ENCODE measurements around the gene SUSD1. TPM values are rescaled to one million over a fixed set of nuclear protein-coding genes. Genes with fewer than 3 reads are reported as not detected.

SUSD1 gene
- total RNA-seq, 3 donors from 2014 or later = 6.4 to 17.3 (median 13.1) TPM

DNA sequence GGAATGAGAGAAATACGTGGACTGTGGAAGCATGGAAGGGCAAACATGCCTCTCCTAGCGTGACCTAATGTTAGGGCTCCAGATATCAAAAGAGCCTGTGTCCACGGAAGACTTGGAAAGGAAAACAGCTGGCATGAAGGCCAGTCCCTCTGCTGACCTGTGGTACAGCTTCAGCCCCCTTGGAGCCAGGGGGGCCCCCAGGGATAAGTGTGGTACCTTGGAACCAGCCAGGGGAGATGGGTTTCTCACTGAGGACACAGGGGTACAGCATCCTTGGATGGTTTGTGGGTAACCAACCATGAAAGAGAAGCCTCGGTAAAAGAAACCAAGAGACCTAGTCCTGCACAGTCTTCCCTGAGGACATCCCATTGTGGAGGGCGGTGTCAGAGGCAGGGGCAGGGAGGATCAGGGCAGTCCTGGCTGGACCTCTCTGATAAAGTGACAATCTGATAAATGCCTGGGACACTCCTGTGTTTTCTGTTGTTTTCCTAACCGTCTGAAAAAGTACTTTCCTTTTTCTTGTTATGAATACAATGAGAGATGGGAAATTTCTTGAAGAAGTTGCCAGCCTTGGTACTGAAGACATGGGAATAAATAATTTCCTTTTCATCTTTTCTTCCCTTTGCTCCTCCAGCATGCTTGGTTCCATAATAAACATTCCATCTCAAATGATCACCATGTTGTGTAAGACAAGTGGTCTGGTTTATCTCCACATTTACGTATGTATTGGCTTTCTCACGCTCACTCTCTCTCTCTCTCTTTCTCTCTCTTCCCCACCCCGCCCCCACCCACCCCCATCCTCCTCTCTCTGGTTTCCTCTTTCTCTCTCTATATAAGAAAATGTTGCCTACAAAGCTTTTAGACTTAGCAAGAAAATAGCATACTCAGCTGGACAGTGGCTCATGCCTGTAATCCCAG lies 102.1 kb downstream of the SUSD1 start:
- peaks cover 0 to 7% of the 10 kb centered on the region in 2 donors for H3K4me1 ChIP-seq
- no peaks in the 10 kb centered on the region for H3K9me3 ChIP-seq
- TF ChIP-seq POLR2A (IDR thresholded peaks at IDR 0.05) (no peak), POLR2AphosphoS5 (IDR thresholded peaks at IDR 0.05) (no peak)
- TF ChIP-seq, protein P1, sequence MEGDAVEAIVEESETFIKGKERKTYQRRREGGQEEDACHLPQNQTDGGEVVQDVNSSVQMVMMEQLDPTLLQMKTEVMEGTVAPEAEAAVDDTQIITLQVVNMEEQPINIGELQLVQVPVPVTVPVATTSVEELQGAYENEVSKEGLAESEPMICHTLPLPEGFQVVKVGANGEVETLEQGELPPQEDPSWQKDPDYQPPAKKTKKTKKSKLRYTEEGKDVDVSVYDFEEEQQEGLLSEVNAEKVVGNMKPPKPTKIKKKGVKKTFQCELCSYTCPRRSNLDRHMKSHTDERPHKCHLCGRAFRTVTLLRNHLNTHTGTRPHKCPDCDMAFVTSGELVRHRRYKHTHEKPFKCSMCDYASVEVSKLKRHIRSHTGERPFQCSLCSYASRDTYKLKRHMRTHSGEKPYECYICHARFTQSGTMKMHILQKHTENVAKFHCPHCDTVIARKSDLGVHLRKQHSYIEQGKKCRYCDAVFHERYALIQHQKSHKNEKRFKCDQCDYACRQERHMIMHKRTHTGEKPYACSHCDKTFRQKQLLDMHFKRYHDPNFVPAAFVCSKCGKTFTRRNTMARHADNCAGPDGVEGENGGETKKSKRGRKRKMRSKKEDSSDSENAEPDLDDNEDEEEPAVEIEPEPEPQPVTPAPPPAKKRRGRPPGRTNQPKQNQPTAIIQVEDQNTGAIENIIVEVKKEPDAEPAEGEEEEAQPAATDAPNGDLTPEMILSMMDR (IDR thresholded peaks at IDR 0.05) = no peak
- intact Hi-C loops (cut with DNase I; ENCODE audit: low total_unique reads) = no loop called here
- peak overlapping the region in 1 of 2 donors; percentile 91 for H3K27ac ChIP-seq
- DNase-seq (ENCODE audit: low spot score in 2 of 2) = no peak
- H3K36me3 ChIP-seq = no peaks in the 10 kb centered on the region
- no peaks in the 10 kb centered on the region for H3K27me3 ChIP-seq
- H3K4me3 ChIP-seq = no peak overlapping the region

DNA sequence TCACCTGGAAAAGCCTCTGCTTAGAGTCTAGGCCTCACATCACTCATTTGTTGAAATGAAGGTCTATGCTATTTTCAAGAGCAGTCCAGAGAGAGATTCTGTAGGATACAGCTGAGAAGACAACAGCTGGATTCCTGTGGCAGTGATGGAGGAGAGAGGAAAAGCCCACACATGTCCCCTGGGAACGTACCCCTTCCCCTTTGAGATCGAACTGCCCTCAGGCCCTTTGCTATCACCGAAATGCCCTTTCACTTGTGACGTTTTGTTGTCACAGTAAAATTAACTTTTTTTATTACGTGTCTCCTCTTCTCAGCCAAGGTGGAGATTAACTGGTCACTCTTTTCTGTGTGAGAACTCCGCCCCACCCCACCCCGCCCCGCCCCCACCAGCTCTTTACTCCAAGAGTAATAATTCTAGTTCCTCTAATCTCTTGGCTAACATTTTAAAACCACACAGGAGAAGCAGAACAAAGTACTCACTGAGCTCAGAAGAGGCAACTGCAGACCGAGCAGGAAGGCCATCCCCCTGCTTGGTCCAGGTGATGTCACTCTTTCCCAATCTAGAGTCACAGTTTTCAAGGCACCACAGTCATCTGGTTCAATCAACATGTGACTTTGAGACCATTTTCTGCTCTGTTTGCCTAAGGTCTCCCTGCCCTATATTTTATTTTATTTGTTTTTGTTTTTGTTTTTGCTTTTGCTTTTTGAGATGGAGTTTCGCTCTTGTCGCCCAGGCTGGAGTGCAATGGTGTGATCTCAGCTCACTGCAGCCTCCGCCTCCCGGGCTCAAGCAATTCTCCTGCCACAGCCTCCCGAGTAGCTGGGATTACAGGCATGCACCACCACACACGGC lies 105.6 kb downstream of the SUSD1 start:
- H3K27ac ChIP-seq = peak overlapping the region in 1 of 2 donors; percentile 33
- peaks cover 0 to 7% of the 10 kb centered on the region in 2 donors for H3K4me1 ChIP-seq
- no peaks in the 10 kb centered on the region for H3K27me3 ChIP-seq
- no peak for TF ChIP-seq POLR2AphosphoS5 (IDR thresholded peaks at IDR 0.05)
- TF ChIP-seq POLR2A (IDR thresholded peaks at IDR 0.05) = no peak
- TF ChIP-seq, protein P1 (IDR thresholded peaks at IDR 0.05) = no peak
- no peak for DNase-seq (ENCODE audit: low spot score in 2 of 2)
- no peak overlapping the region for H3K4me3 ChIP-seq
- no peaks in the 10 kb centered on the region for H3K36me3 ChIP-seq
- intact Hi-C loops (cut with DNase I; ENCODE audit: low total_unique reads) = no loop called here
- H3K9me3 ChIP-seq = no peaks in the 10 kb centered on the region

DNA sequence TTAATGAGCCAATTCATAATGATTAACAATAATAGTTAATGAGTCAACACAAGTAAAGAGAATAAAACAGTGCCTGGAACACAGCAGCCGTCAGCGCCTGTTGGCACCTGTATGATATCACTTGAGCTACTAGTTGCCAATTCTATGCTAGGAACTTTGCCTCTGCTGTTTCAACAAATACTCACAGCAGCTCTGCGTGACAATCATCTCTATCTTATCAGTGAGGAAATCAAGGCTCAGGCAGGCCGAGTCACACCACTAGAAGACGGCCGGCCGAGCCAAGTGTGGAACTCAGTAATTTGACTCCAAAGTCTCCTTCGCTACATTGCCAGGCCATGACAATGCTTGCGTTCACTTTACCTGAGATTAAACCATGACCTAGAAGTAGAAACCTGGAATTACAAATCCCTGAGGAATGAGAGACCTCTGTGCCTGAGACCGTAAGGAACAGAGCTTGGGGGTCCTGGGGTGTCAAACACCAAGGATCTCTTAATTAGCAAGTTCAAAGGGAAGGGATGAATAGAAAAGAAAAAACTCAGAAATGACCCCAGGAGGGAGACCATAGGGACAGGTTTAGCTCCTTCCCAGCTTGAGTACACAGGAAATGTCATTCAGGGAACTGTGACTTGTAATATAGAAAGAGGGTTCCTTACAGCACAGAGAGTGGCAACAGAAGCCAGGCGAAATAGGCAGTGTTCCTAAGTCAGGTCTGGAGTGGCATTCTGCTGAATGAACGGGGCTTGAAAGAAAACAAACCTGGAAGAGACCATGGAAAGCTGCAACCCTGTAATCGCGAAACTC lies 109.1 kb downstream of the SUSD1 start:
- no peaks in the 10 kb centered on the region for H3K36me3 ChIP-seq
- intact Hi-C loops (cut with DNase I; ENCODE audit: low total_unique reads) = no loop called here
- DNase-seq (ENCODE audit: low spot score in 2 of 2) = peak; percentile 52 to 67
- no peaks in the 10 kb centered on the region for H3K27me3 ChIP-seq
- H3K4me3 ChIP-seq = no peak overlapping the region
- peak overlapping the region; percentile 48 to 69 for H3K27ac ChIP-seq
- TF ChIP-seq POLR2A (IDR thresholded peaks at IDR 0.05) = no peak
- TF ChIP-seq POLR2AphosphoS5 (IDR thresholded peaks at IDR 0.05) = peak in 1 of 3 donors; percentile 46
- peaks cover 0 to 5% of the 10 kb centered on the region in 2 donors for H3K4me1 ChIP-seq
- H3K9me3 ChIP-seq = no peaks in the 10 kb centered on the region

DNA sequence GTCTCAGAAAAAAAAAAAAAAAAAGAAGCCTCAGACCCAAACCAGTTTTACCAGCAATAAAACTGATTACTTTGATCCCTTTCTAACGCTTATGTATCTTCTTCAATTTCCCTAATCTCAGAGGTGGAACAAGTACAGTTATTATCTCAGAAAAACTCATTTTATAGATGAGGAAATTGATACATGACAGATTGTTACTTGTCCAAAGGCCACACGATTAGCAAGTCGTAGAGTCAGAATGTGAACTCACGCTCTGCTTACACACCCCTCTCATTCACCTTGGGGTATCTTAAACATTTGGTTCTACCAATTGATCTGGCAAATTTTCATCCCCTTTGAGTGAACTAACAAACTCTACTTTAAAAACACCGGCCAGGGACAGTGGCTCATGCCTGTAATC lies 110.2 kb downstream of the SUSD1 start:
- TF ChIP-seq, protein P1 (IDR thresholded peaks at IDR 0.05) = no peak
- TF ChIP-seq POLR2A (IDR thresholded peaks at IDR 0.05) (no peak), POLR2AphosphoS5 (IDR thresholded peaks at IDR 0.05) (no peak)
- Histone ChIP-seq H3K4me1 (peaks cover 0 to 7% of the 10 kb centered on the region in 2 donors), H3K9me3 (no peaks in the 10 kb centered on the region), H3K4me3 (no peak overlapping the region), H3K27me3 (no peaks in the 10 kb centered on the region), H3K27ac (peak overlapping the region in 1 of 2 donors; percentile 48), H3K36me3 (no peaks in the 10 kb centered on the region)
- intact Hi-C loops (cut with DNase I; ENCODE audit: low total_unique reads) = no loop called here
- DNase-seq (ENCODE audit: low spot score in 2 of 2) = no peak

DNA sequence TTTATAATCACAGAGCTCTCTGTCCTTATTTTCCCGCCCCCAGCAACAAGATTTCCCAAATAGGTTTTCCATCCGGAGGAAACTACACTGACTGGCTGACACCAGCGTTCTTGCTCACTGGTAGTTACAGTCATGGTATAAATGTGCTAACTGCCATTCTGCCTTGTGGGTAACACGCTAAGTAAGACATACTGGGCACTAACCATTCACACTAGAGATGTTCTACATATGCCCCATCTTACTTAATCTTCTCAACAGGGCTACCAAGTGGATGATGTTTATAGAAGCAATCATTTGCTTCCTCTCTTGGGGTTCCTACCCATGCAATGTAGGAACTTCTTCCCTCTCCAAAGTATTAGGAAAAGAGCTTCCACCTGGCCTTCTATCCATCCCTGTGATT lies 111.5 kb downstream of the SUSD1 start:
- DNase-seq (ENCODE audit: low spot score in 2 of 2) = no peak
- Histone ChIP-seq H3K4me1 (peaks cover 0 to 7% of the 10 kb centered on the region in 2 donors), H3K27me3 (no peaks in the 10 kb centered on the region), H3K9me3 (no peaks in the 10 kb centered on the region), H3K4me3 (no peak overlapping the region), H3K27ac (peak overlapping the region in 1 of 2 donors; percentile 45), H3K36me3 (no peaks in the 10 kb centered on the region)
- intact Hi-C loops (cut with DNase I; ENCODE audit: low total_unique reads) = no loop called here
- no peak for TF ChIP-seq POLR2AphosphoS5 (IDR thresholded peaks at IDR 0.05)
- TF ChIP-seq POLR2A (IDR thresholded peaks at IDR 0.05) = no peak
- TF ChIP-seq, protein P1 (IDR thresholded peaks at IDR 0.05) = no peak
